Endodermal cell (in vitro differentiated cells): Measurements from ENCODE around the gene A2ML1. TPM values are rescaled to one million over a fixed set of nuclear protein-coding genes. Genes with fewer than 3 reads are reported as not detected.

Experiments used
- DNase-seq: peaks from one replicate; pipeline ENCODE4 v3.0.0-alpha.2; 2017
- H3K27ac ChIP-seq: 2 replicates; pipeline ENCODE4 v1.5.1; 2013; ENCODE audit warnings: mild to moderate bottlenecking, low read depth, low read length, moderate library complexity
- H3K27me3 ChIP-seq: 2 replicates; pipeline ENCODE4 v1.6.1; 2013; ENCODE audit warnings: mild to moderate bottlenecking, low read length, moderate library complexity; ENCODE audit not compliant: insufficient read depth, control insufficient read depth, poor library complexity, severe bottlenecking
- H3K36me3 ChIP-seq: 2 replicates; pipeline ENCODE4 v1.7.0; 2013; ENCODE audit warnings: mild to moderate bottlenecking, low read length, moderate library complexity; ENCODE audit not compliant: control insufficient read depth, insufficient read depth
- H3K4me1 ChIP-seq: one replicate; pipeline ENCODE4 v1.7.0; 2013; ENCODE audit warnings: low read length; ENCODE audit not compliant: control insufficient read depth, insufficient read depth
- H3K4me3 ChIP-seq: 2 replicates; pipeline ENCODE4 v1.5.1; 2013; ENCODE audit warnings: mild to moderate bottlenecking, low read length, moderate library complexity
- H3K9ac ChIP-seq: 2 replicates; pipeline ENCODE4 v1.6.1; 2013; ENCODE audit warnings: mild to moderate bottlenecking, low read length, moderate library complexity; ENCODE audit not compliant: poor library complexity, severe bottlenecking; ENCODE audit errors: extremely low read depth
- H3K9me3 ChIP-seq: 2 replicates; pipeline ENCODE4 v1.6.1; 2013; ENCODE audit warnings: mild to moderate bottlenecking, low read length, moderate library complexity; ENCODE audit not compliant: control insufficient read depth
- H3K27ac Mint-ChIP-seq: 2 replicates; pipeline ENCODE4 v1.8.0; 2020; ENCODE audit warnings: mixed read lengths
- H3K27me3 Mint-ChIP-seq: 2 replicates; pipeline ENCODE4 v1.8.0; 2021; ENCODE audit warnings: mild to moderate bottlenecking, mixed read lengths; ENCODE audit not compliant: insufficient read depth
- H3K36me3 Mint-ChIP-seq: 2 replicates; pipeline ENCODE4 v1.8.0; 2020; ENCODE audit warnings: low read depth, mixed read lengths
- H3K4me1 Mint-ChIP-seq: 2 replicates; pipeline ENCODE4 v1.8.0; 2020; ENCODE audit warnings: mixed read lengths
- H3K4me3 Mint-ChIP-seq: 2 replicates; pipeline ENCODE4 v1.8.0; 2020; ENCODE audit warnings: mild to moderate bottlenecking, moderate library complexity, mixed read lengths
- H3K9me3 Mint-ChIP-seq: 2 replicates; pipeline ENCODE4 v1.8.0; 2020; ENCODE audit warnings: mild to moderate bottlenecking, mixed read lengths
- CTCF ChIP-seq: fragments of 200-600 bp; sonication (generic); conservative IDR thresholded peaks from 2 replicates; pipeline ENCODE4 v1.5.0; 2021; ENCODE audit warnings: antibody characterized with exemption, mild to moderate bottlenecking
- WGBS, 2 experiments: methylation state at CpG; one replicate each; pipeline versions ENCODE4 v1.1.5 to v1.1.7; 2013; ENCODE audit warnings: missing lambda C conversion rate in 2 of 2, mixed read lengths in 1 of 2; ENCODE audit not compliant: insufficient coverage in 1 of 2, insufficient read length in 1 of 2; 5-methylcytosine and 5-hydroxymethylcytosine counted together
- total RNA-seq, 2 donors: library from RNA; stranded (reverse); fragmentation: NEBNext Ultra II Directional in 1 of 2; extraction: Animal tissue kit (Norgen Biotek cat#: 25700) in 1 of 2; gene quantifications; 2 replicates in 1 of 2; 3 replicates in 1 of 2; pipeline ENCODE4 v1.2.1, GENCODE V29; 2021

A2ML1 gene
- total RNA-seq, 2 donors from 2014 or later, result 7.1 to 11.6 TPM

- Histone ChIP-seq H3K9me3 (peaks cover 17% of the 10 kb centered on the region), H3K36me3 (peaks cover 25% of the 10 kb centered on the region), H3K9ac (no peak overlapping the region), H3K4me3 (no peak overlapping the region), H3K27ac (no peak overlapping the region), H3K4me1 (peaks cover 9% of the 10 kb centered on the region), H3K27me3 (no peaks in the 10 kb centered on the region)
- peaks cover 15% of the 10 kb centered on the region for H3K9me3 Mint-ChIP-seq
- H3K27ac Mint-ChIP-seq, result no peak overlapping the region
- no peak overlapping the region for H3K4me3 Mint-ChIP-seq
- no peak for TF ChIP-seq CTCF
- peaks cover 46% of the 10 kb centered on the region for H3K4me1 Mint-ChIP-seq
- DNase-seq, result no peak
- 100% methylated on average over 3 of the region's 3 CpGs; no CpG with 5 or more reads in 1 of the 2 experiments for WGBS, 2 experiments
- peaks cover 20% of the 10 kb centered on the region for H3K36me3 Mint-ChIP-seq
- no peaks in the 10 kb centered on the region for H3K27me3 Mint-ChIP-seq
Measured at GRCh38 chr12:8821591-8821990, 830 bp upstream of the A2ML1 start.

GRCh38 chr12:8823565-8824300, 1.3 kb downstream of the A2ML1 start:
- peaks cover 18% of the 10 kb centered on the region for H3K9me3 Mint-ChIP-seq

DNA sequence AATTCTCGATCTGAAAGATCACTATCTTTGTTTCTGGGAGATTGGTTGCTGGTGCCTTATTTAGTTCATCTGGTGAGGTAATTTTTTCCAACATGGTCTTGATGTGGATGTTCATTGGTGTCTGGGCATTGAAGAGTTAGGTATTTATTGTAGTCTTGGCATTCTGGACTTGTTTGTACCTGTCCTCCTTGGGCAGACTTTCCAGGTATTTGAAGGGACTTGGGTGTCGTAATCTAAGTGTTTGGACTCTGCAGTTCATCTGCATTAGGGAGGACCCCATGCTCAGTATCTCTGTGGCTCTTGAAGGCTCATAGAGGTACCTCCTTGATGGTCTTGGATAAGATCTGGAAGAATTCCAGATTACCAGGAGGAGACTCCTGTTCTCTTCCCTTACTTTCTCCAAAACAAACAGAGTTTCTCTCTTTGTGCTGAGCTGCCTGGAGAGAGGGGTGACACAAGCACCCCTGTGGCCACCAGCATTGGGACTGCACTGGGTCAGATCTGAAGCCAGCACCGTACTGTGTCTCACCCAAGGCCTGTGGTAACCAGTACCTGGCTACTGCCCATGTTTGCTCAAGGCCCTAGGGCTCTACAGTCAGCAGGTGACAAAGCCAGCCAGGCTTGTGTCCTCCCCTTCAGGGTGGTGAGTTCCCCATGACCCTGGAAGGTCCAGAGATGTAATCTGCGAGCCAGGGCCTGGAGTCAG, 5.3 kb downstream of the A2ML1 start:
- Histone ChIP-seq H3K4me1 (peaks cover 3% of the 10 kb centered on the region), H3K4me3 (no peak overlapping the region), H3K36me3 (no peaks in the 10 kb centered on the region), H3K9me3 (peaks cover 17% of the 10 kb centered on the region), H3K27me3 (no peaks in the 10 kb centered on the region), H3K27ac (no peak overlapping the region), H3K9ac (no peak overlapping the region)
- no peak for TF ChIP-seq CTCF
- Mint-ChIP-seq H3K4me3 (no peak overlapping the region), H3K27me3 (no peaks in the 10 kb centered on the region), H3K9me3 (peaks cover 18% of the 10 kb centered on the region), H3K4me1 (peaks cover 49% of the 10 kb centered on the region), H3K27ac (no peak overlapping the region), H3K36me3 (peaks cover 10% of the 10 kb centered on the region)
- DNase-seq, result no peak
- 94 to 100% methylated on average over 3 to 4 of the region's 4 CpGs for WGBS, 2 experiments

More at GRCh38 chr12:8823565-8824300, 1.3 kb downstream of the A2ML1 start:
- Mint-ChIP-seq H3K27ac (peak overlapping the region; percentile 5), H3K27me3 (no peaks in the 10 kb centered on the region), H3K4me3 (peak overlapping the region; percentile 3), H3K36me3 (peaks cover 19% of the 10 kb centered on the region), H3K4me1 (peaks cover 45% of the 10 kb centered on the region)
- H3K9me3 ChIP-seq, result peaks cover 17% of the 10 kb centered on the region
- peak; percentile 100 for TF ChIP-seq CTCF
- 24 to 28% methylated on average over 3 to 8 of the region's 8 CpGs for WGBS, 2 experiments
- peaks cover 9% of the 10 kb centered on the region for H3K4me1 ChIP-seq
- H3K27me3 ChIP-seq, result no peaks in the 10 kb centered on the region
- no peak overlapping the region for H3K4me3 ChIP-seq
- H3K27ac ChIP-seq, result no peak overlapping the region
- DNase-seq, result peak; percentile 94
- H3K9ac ChIP-seq, result no peak overlapping the region
- peaks cover 18% of the 10 kb centered on the region for H3K36me3 ChIP-seq
